IMR-90 (cell line): ENCODE data around the gene ROS1. TPM values are rescaled to one million over a fixed set of nuclear protein-coding genes. Genes with fewer than 3 reads are reported as not detected.

ENCODE experiments used
- ATAC-seq: fragments of 200-7000 bp; cut with Tn5 transposase; 2 replicates; pipeline ENCODE4 v1.9.1; 2020; ENCODE audit warnings: low read depth, mild to moderate bottlenecking, moderate library complexity
- BruUV-seq: library from RNA; stranded (reverse); fragments of 400-500 nt; replicated peaks from 2 replicates; lab custom pipeline; 2021; lab: Mats Ljungman, UMichigan
- CTCF ChIA-PET: fragments of 300-600 bp; formaldehyde crosslinking; extraction: SDS; loops from one replicate; lab custom pipeline; 2021; ENCODE audit warnings: antibody characterized with exemption; lab: Yijun Ruan, JAX
- POLR2A ChIA-PET: fragments of 300-600 bp; sonication (Branson Sonifier 250); formaldehyde crosslinking; loops from one replicate; lab custom pipeline; 2022; ENCODE audit warnings: antibody characterized with exemption; ENCODE audit not compliant: unreplicated experiment; lab: Charles Lee
- DNase-seq: peaks from one replicate; pipeline ENCODE4 v3.0.0; 2013
- H2AFZ ChIP-seq: replicated peaks from 2 replicates; pipeline ENCODE3; 2013; ENCODE audit warnings: low read length, mild to moderate bottlenecking; ENCODE audit not compliant: poor library complexity
- H2AK5ac ChIP-seq: 2 replicates; pipeline ENCODE4 v1.6.1; 2013; ENCODE audit warnings: low read depth, low read length, inconsistent platforms
- H2AK9ac ChIP-seq: replicated peaks from 2 replicates; pipeline ENCODE3; 2013; ENCODE audit warnings: mild to moderate bottlenecking, low read depth, low read length, moderate library complexity; ENCODE audit not compliant: poor library complexity
- H2BK120ac ChIP-seq: 2 replicates; pipeline ENCODE4 v1.6.1; 2013; ENCODE audit warnings: low read depth, low read length, inconsistent platforms
- H2BK15ac ChIP-seq: 3 replicates; pipeline ENCODE4 v1.6.1; 2013; ENCODE audit warnings: low read depth, low read length, inconsistent platforms
- H2BK20ac ChIP-seq: 2 replicates; pipeline ENCODE4 v1.6.1; 2013; ENCODE audit warnings: low read depth, mild to moderate bottlenecking, inconsistent platforms, low read length, moderate library complexity
- H2BK5ac ChIP-seq: 2 replicates; pipeline ENCODE4 v1.6.1; 2013; ENCODE audit warnings: mild to moderate bottlenecking, low read depth, low read length, inconsistent platforms; ENCODE audit not compliant: poor library complexity, severe bottlenecking
- H3K14ac ChIP-seq: replicated peaks from 2 replicates; pipeline ENCODE4 v1.6.1; 2013; ENCODE audit warnings: low read depth, low read length, inconsistent platforms
- H3K18ac ChIP-seq: 2 replicates; pipeline ENCODE4 v1.6.1; 2013; ENCODE audit warnings: low read depth, low read length, control low read depth
- H3K23ac ChIP-seq: 2 replicates; pipeline ENCODE4 v1.6.1; 2013; ENCODE audit warnings: low read depth, low read length, inconsistent platforms
- H3K27ac ChIP-seq: 2 replicates; pipeline ENCODE4 v1.5.1; 2013; ENCODE audit warnings: mild to moderate bottlenecking, control low read depth, low read length; ENCODE audit not compliant: insufficient read depth
- H3K27me3 ChIP-seq: 2 replicates; pipeline ENCODE4 v1.6.1; 2013; ENCODE audit warnings: low read length; ENCODE audit not compliant: control insufficient read depth, insufficient read depth
- H3K36me3 ChIP-seq: 2 replicates; pipeline ENCODE4 v1.6.1; 2013; ENCODE audit warnings: low read length, mixed read lengths; ENCODE audit not compliant: control insufficient read depth, insufficient read depth
- H3K4ac ChIP-seq: 2 replicates; pipeline ENCODE4 v1.6.1; 2013; ENCODE audit warnings: low read depth, low read length, inconsistent platforms
- H3K4me1 ChIP-seq: 2 replicates; pipeline ENCODE4 v1.6.1; 2013; ENCODE audit warnings: low read length, mixed read lengths; ENCODE audit not compliant: control insufficient read depth, insufficient read depth
- H3K4me2 ChIP-seq: 2 replicates; pipeline ENCODE4 v1.6.1; 2013; ENCODE audit warnings: low read depth, mild to moderate bottlenecking, control low read depth, low read length, moderate library complexity
- H3K4me3 ChIP-seq: 2 replicates; pipeline ENCODE4 v1.5.1; 2013; ENCODE audit warnings: low read depth, mild to moderate bottlenecking, control low read depth, low read length, moderate library complexity; ENCODE audit not compliant: insufficient read depth
- H3K56ac ChIP-seq: 2 replicates; pipeline ENCODE4 v1.6.1; 2013; ENCODE audit warnings: low read length, inconsistent platforms; ENCODE audit not compliant: insufficient read depth; ENCODE audit errors: extremely low read depth
- H3K79me1 ChIP-seq, 2 experiments: 2 replicates each; pipeline ENCODE4 v1.6.1; 2013; ENCODE audit warnings: low read length in 2 of 2, inconsistent platforms in 1 of 2, low read depth in 1 of 2
- H3K9ac ChIP-seq: 2 replicates; pipeline ENCODE4 v1.6.1; 2013; ENCODE audit warnings: low read depth, low read length, control low read depth
- H3K9me1 ChIP-seq: 2 replicates; pipeline ENCODE4 v1.6.1; 2013; ENCODE audit warnings: low read length, inconsistent platforms; ENCODE audit not compliant: insufficient read depth
- H3K9me3 ChIP-seq: 2 replicates; pipeline ENCODE4 v1.6.1; 2013; ENCODE audit warnings: low read length; ENCODE audit not compliant: control insufficient read depth, insufficient read depth
- H4K20me1 ChIP-seq: 2 replicates; pipeline ENCODE4 v1.6.1; 2013; ENCODE audit warnings: low read length, inconsistent platforms; ENCODE audit not compliant: insufficient read depth
- H4K5ac ChIP-seq: 2 replicates; pipeline ENCODE4 v1.6.1; 2013; ENCODE audit warnings: mild to moderate bottlenecking, low read depth, low read length, control low read depth
- H4K8ac ChIP-seq, 2 experiments: 2 replicates each; pipeline ENCODE4 v1.6.1; 2013; ENCODE audit warnings: low read depth in 2 of 2, low read length in 2 of 2, control low read depth in 1 of 2, inconsistent platforms in 1 of 2
- H4K91ac ChIP-seq: 2 replicates; pipeline ENCODE4 v1.6.1; 2013; ENCODE audit warnings: low read depth, low read length, inconsistent platforms; ENCODE audit not compliant: insufficient read depth
- BHLHE40 ChIP-seq: fragments of 150-350 bp; IDR thresholded peaks from 2 replicates; pipeline ENCODE4 v1.6.1; 2016; ENCODE audit warnings: mild to moderate bottlenecking, low read depth, low read length
- CEBPB ChIP-seq: IDR thresholded peaks from 2 replicates; pipeline ENCODE4 v1.6.1; 2012; ENCODE audit warnings: low read depth, low read length, improper control_type of control experiment
- CHD1 ChIP-seq: IDR thresholded peaks from 2 replicates; pipeline ENCODE4 v1.6.1; 2012; ENCODE audit warnings: low read depth, low read length, improper control_type of control experiment
- FOS ChIP-seq: fragments of 150-350 bp; IDR thresholded peaks from 2 replicates; pipeline ENCODE4 v1.6.1; 2016; ENCODE audit warnings: low read depth, low read length
- MAFK ChIP-seq: IDR thresholded peaks from 2 replicates; pipeline ENCODE4 v1.6.1; 2012; ENCODE audit warnings: low read depth, low read length, improper control_type of control experiment
- MAZ ChIP-seq: IDR thresholded peaks from 2 replicates; pipeline ENCODE4 v1.6.1; 2012; ENCODE audit warnings: low read depth, mild to moderate bottlenecking, low read length, improper control_type of control experiment, moderate library complexity, borderline replicate concordance
- MXI1 ChIP-seq: IDR thresholded peaks from 2 replicates; pipeline ENCODE4 v1.6.1; 2012; ENCODE audit warnings: low read depth, mild to moderate bottlenecking, low read length, moderate library complexity, borderline replicate concordance
- POLR2A ChIP-seq: IDR thresholded peaks from 2 replicates; pipeline ENCODE4 v1.6.1; 2012; ENCODE audit warnings: mild to moderate bottlenecking, low read depth, low read length
- RCOR1 ChIP-seq: IDR thresholded peaks from 2 replicates; pipeline ENCODE4 v1.6.1; 2012; ENCODE audit warnings: mild to moderate bottlenecking, low read length, improper control_type of control experiment; ENCODE audit not compliant: insufficient replicate concordance
- SMC3 ChIP-seq: fragments of 150-350 bp; IDR thresholded peaks from 2 replicates; pipeline ENCODE4 v1.6.1; 2016; ENCODE audit warnings: low read depth, mild to moderate bottlenecking, antibody characterized with exemption, low read length, moderate library complexity
- WGBS, 2 experiments: methylation state at CpG; one replicate each; pipeline versions ENCODE4 v1.1.5 to v1.1.7; 2013; ENCODE audit warnings: missing lambda C conversion rate in 2 of 2; ENCODE audit not compliant: insufficient read length in 1 of 2; ENCODE audit errors: extremely low coverage in 2 of 2; 5-methylcytosine and 5-hydroxymethylcytosine counted together
- dilution Hi-C: fragments of 300-500 bp; cut with HindIII; formaldehyde crosslinking; loops from one replicate; pipeline ENCODE4 v1.14.3; 2018; ENCODE audit warnings: low sequenced_read_pairs; ENCODE audit not compliant: unreplicated experiment
- in situ Hi-C: fragments of 300-500 bp; cut with MboI; formaldehyde crosslinking; loops from 3 replicates; pipeline ENCODE4 v1.14.3; 2019; ENCODE audit warnings: low sequenced_read_pairs, inconsistent platforms, mixed read lengths
- intact Hi-C: fragments of 100-400 bp; cut with micrococcal nuclease; formaldehyde crosslinking; loops from 2 replicates; pipeline ENCODE4 v1.10.0; 2022
- polyA plus RNA-seq, 3 experiments: library from polyadenylated mRNA; depleted of rRNA; stranded (reverse); fragments of >200 nt; gene quantifications; 2 replicates each; pipeline ENCODE4 v1.2.3, GENCODE V29; 2012; ENCODE audit warnings: low replicate concordance in 1 of 3
- total RNA-seq: library from RNA; depleted of rRNA; stranded (reverse); fragments of >200 nt; gene quantifications from 2 replicates; pipeline ENCODE4 v1.2.3, GENCODE V29; 2012
- TF ChIP-seq, protein P1 (sequence below): fragments of 150-350 bp; IDR thresholded peaks from 2 replicates; pipeline ENCODE4 v1.6.1; 2017; ENCODE audit warnings: mild to moderate bottlenecking, antibody characterized with exemption, low read length, low read depth
- TF ChIP-seq, protein P2 (sequence below): fragments of 150-350 bp; IDR thresholded peaks from 2 replicates; pipeline ENCODE4 v1.6.1; 2016; ENCODE audit warnings: low read depth, mild to moderate bottlenecking, low read length, moderate library complexity, borderline replicate concordance

The ROS1 gene
- total and polyA plus RNA-seq, 2 of the 4 experiments (the other 2 are of a cell fraction), result under 0.01 to 0.03 TPM

DNA sequence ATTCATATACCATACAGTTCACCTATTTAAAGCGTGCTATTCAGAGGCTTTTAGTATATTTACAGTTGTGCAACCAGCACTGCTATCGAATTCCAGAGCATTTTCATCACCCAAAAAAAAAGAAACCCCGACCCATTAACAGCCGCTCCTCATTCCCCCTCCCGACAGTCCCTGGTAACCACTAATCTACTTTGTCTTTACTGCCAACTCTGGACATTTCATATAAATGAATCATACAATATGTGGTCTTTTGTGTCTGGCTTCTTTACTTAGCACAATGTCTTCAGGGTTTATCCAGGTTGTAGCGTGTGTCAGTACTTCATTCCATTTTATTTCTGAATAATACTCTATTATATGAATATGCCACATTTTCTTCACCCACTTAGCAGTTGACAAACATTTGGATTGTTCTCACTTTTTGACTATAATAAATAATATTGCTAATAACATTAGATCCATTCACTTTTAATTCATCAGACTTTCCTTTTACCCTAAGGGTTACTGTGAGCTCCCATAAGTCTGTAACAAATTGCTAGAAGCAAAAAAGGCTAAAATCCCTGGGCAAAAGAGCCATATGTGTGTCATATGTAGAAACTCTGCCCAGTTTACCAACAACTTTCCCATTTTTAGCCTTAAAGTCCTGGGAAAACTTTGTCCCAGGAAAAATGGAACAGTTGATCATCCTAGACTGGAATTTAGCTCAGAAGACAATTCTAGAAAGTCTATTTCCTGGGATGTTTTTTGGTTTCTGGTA lies 23.2 kb upstream of the ROS1 start:
- CTCF ChIA-PET, result interaction anchor here (1.2 to 2.2 kb wide), 7 partner anchors 10 to 158 kb away, joined by 4 to 15 read pairs (median 7); no protein-coding TSS in a partner anchor
- Histone ChIP-seq H3K23ac (peak overlapping the region; percentile 73; the same call in 1 of the 2 replicates), H3K27ac (no peak overlapping the region; the same call in 1 of the 2 replicates), H3K4me2 (peak overlapping the region; percentile 46), H4K20me1 (no peaks in the 10 kb centered on the region), H3K56ac (no peak overlapping the region), H2BK20ac (peak overlapping the region; percentile 91; the same call in 1 of the 2 replicates), H3K36me3 (no peaks in the 10 kb centered on the region), H3K9me1 (peaks cover 12% of the 10 kb centered on the region), H3K79me1 (no peaks in the 10 kb centered on the region), H2BK5ac (peak overlapping the region; percentile 87), H3K14ac (no peak overlapping the region), H2BK120ac (peak overlapping the region; percentile 95), H3K4me3 (no peak overlapping the region), H2AK9ac (no peak overlapping the region), H2AFZ (no peak overlapping the region), H3K9ac (peak overlapping the region; percentile 23; the same call in 1 of the 2 replicates), H3K27me3 (no peaks in the 10 kb centered on the region), H4K91ac (peak overlapping the region; percentile 79), H4K5ac (peak overlapping the region; percentile 47; the same call in 1 of the 2 replicates), H4K8ac (peak overlapping the region; percentile 45 to 93), H3K4ac (peak overlapping the region; percentile 76; the same call in 1 of the 2 replicates), H3K4me1 (peaks cover 13% of the 10 kb centered on the region), H3K18ac (peak overlapping the region; percentile 89), H2BK15ac (peak overlapping the region; percentile 40; the same call in 1 of the 3 replicates), H3K9me3 (no peaks in the 10 kb centered on the region), H2AK5ac (no peak overlapping the region; the same call in 1 of the 2 replicates)
- no CpG with 5 or more reads among the region's 6 CpGs for WGBS, 2 experiments
- POLR2A ChIA-PET, result no interaction called here
- peak; percentile 94 for DNase-seq
- BruUV-seq, result no TSS peak
- ATAC-seq, result peak; percentile 69
- dilution Hi-C loops (no loop called here), intact Hi-C loops (loop anchor here (1.0 to 2.0 kb wide), 3 partner anchors 102 to 226 kb away; partner anchors contain the start of gene NUS1), in situ Hi-C loops (loop anchor here (5.0 kb wide), 2 partner anchors 103 to 153 kb away; partner anchors contain the start of gene GOPC)
- TF ChIP-seq CHD1 (no peak), POLR2A (no peak), MAZ (peak; percentile 83), BHLHE40 (peak; percentile 40; the same call in 1 of the 2 replicates), CEBPB (peak; percentile 97), FOS (peak; percentile 58; the same call in 1 of the 2 replicates), RCOR1 (no peak), MAFK (peak; percentile 19; the same call in 1 of the 2 replicates), MXI1 (0 out of 2 replicates have a peak, but pooled peaks have one; percentile 14), SMC3 (no peak)
- TF ChIP-seq, protein P1, sequence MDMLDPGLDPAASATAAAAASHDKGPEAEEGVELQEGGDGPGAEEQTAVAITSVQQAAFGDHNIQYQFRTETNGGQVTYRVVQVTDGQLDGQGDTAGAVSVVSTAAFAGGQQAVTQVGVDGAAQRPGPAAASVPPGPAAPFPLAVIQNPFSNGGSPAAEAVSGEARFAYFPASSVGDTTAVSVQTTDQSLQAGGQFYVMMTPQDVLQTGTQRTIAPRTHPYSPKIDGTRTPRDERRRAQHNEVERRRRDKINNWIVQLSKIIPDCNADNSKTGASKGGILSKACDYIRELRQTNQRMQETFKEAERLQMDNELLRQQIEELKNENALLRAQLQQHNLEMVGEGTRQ, result no peak
- TF ChIP-seq, protein P2, sequence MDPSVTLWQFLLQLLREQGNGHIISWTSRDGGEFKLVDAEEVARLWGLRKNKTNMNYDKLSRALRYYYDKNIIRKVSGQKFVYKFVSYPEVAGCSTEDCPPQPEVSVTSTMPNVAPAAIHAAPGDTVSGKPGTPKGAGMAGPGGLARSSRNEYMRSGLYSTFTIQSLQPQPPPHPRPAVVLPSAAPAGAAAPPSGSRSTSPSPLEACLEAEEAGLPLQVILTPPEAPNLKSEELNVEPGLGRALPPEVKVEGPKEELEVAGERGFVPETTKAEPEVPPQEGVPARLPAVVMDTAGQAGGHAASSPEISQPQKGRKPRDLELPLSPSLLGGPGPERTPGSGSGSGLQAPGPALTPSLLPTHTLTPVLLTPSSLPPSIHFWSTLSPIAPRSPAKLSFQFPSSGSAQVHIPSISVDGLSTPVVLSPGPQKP, result no peak
